ENCODE measurements around the gene IGF2.

DNA sequence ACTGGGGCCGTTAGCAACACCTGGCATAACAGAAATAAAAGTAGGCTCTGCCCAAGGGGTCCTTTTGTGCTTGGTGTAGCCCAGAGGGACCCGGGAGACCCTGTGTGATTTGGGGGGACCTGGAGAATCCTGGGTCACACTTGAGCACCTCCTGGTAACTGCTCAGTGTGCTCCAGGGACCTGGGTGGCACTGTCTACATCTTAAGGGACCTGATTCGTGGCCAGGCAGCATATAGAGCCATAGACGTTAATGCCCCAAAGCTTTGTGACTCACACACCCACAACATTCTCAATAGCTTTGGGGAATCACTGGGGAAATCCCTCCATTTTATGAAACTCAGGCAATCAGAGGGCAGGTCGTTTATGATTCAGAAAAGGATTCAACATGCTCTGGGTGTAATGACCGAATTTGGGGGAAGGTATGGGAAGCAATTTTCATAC lies 3.6 kb upstream of the IGF2 start:
- TF ChIP-seq, protein P1, sequence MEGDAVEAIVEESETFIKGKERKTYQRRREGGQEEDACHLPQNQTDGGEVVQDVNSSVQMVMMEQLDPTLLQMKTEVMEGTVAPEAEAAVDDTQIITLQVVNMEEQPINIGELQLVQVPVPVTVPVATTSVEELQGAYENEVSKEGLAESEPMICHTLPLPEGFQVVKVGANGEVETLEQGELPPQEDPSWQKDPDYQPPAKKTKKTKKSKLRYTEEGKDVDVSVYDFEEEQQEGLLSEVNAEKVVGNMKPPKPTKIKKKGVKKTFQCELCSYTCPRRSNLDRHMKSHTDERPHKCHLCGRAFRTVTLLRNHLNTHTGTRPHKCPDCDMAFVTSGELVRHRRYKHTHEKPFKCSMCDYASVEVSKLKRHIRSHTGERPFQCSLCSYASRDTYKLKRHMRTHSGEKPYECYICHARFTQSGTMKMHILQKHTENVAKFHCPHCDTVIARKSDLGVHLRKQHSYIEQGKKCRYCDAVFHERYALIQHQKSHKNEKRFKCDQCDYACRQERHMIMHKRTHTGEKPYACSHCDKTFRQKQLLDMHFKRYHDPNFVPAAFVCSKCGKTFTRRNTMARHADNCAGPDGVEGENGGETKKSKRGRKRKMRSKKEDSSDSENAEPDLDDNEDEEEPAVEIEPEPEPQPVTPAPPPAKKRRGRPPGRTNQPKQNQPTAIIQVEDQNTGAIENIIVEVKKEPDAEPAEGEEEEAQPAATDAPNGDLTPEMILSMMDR (IDR thresholded peaks at IDR 0.05), result no peak
- TF ChIP-seq EZH2 (IDR thresholded peaks at IDR 0.05; ENCODE audit: borderline replicate concordance, insufficient read depth, low read depth, low read length, poor library complexity, severe bottlenecking), result no peak

Measured in B cell (primary cell).